Measurements from ENCODE around the gene CHD9NB.

CHD9NB gene

DNA sequence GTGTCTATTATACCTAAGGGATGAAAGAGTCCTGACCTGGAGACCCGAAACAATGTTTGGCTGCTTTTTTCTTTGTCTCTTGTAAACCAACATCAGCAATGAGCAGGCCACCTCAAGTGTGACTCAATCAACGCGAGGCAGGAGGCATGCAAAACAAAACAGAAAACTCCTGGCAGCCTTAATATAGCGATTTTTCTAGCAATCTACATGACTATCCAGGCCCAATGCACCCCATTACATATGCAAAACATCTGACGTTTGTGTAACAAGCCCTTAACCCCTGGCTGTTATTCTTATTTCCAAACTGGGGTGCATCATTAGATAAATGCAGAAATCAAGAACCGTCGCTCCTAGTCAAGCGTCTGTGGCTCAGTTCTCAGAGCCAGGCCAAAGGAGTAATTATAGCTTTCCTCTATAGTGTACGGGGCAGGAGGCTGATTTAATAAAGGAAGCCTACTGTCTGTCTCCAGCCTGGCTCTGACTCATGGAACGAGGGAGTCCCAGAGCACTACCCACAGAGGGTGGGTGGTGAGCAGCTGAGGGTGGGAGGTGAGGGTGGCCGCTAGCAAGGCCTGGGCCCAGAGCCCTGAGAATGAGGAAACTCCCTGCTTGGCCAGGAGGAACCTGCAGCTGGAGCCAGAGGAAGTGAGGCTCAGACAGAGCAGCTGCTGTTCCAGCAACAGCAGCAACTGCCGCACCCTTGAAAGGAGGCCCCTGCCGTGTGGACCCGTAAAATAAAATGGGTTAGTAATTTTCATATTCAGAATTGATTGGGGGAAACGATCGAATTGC, 46.0 kb upstream of the CHD9NB start:
- H2BK120ac ChIP-seq (ENCODE audit: insufficient read depth, low read length, poor library complexity) = peak overlapping the region; percentile 59
- H3K4me1 ChIP-seq (ENCODE audit: control insufficient read depth in 1 of 2, insufficient read depth in 2 of 2, low read length in 2 of 2) = peaks cover 12 to 19% of the 10 kb centered on the region in 2 experiments
- H3K27me3 ChIP-seq (ENCODE audit: insufficient read depth, low read length) = no peaks in the 10 kb centered on the region
- H4K8ac ChIP-seq (ENCODE audit: low read depth, low read length) = peak overlapping the region; percentile 57
- peak overlapping the region; percentile 38 for H4K91ac ChIP-seq (ENCODE audit: low read depth, low read length)
- peak overlapping the region; percentile 20 for H2BK12ac ChIP-seq (ENCODE audit: low read length)
- H3K27ac ChIP-seq (ENCODE audit: low read depth, low read length) = peak overlapping the region; percentile 95
- no peak overlapping the region for H2AFZ ChIP-seq (ENCODE audit: insufficient read depth, low read length, poor library complexity)
- peak overlapping the region; percentile 16 for H3K9ac ChIP-seq (ENCODE audit: low read length)
- DNase-seq = peak; percentile 66 to 85
- H2BK5ac ChIP-seq (ENCODE audit: low read depth, low read length, poor library complexity) = peak overlapping the region; percentile 53
- no CpG with 5 or more reads among the region's 16 CpGs for WGBS (ENCODE audit: extremely low coverage, insufficient coverage, insufficient read length)
- H3K9me3 ChIP-seq (ENCODE audit: insufficient read depth, low read depth, low read length) = no peaks in the 10 kb centered on the region
- no peak overlapping the region for H4K12ac ChIP-seq (ENCODE audit: low read depth, low read length)
- peaks cover 16% of the 10 kb centered on the region for H3K79me1 ChIP-seq (ENCODE audit: low read length)
- no peak overlapping the region for H2AK5ac ChIP-seq (ENCODE audit: low read length)
- peaks cover 2% of the 10 kb centered on the region for H3K79me2 ChIP-seq (ENCODE audit: control insufficient read depth, insufficient read depth, low read length, poor library complexity)
- no peak overlapping the region for H3K4me3 ChIP-seq (ENCODE audit: low read depth, low read length)
- H3K4me2 ChIP-seq (ENCODE audit: low read length) = peak overlapping the region; percentile 56
- no peak overlapping the region for H3K23ac ChIP-seq (ENCODE audit: low read length)
- H3K18ac ChIP-seq (ENCODE audit: low read length) = peak overlapping the region; percentile 21
- H3K4ac ChIP-seq (ENCODE audit: low read depth, low read length) = no peak overlapping the region
- peak overlapping the region; percentile 16 for H3K14ac ChIP-seq (ENCODE audit: low read length)
- H3K36me3 ChIP-seq (ENCODE audit: control insufficient read depth in 1 of 2, insufficient read depth in 2 of 2, low read length in 2 of 2) = no peaks in the 10 kb centered on the region

DNA sequence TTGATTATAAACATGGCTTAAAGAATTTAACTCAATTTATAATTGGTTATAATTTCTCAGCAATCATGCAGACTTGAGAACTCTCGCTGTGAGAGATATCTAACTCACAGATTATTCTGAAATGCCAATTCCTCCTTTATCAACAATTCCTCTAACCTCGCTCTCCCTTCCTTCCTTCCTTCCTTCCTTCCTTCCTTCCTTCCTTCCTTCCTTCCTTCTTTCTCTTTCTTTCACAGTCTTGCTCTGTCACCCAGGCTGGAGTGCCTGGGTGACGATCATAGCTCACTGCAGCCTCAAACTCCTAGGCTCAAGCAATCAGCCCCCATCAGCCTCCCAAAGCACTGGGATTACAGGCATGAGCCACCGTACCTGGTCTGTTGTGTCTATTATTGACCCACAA, 44.5 kb upstream of the CHD9NB start:
- no peak for DNase-seq
- H4K8ac ChIP-seq (ENCODE audit: low read depth, low read length) = no peak overlapping the region
- H2AK5ac ChIP-seq (ENCODE audit: low read length) = peak overlapping the region; percentile 75
- 100% methylated on average over 1 of the region's 4 CpGs for WGBS (ENCODE audit: extremely low coverage, insufficient coverage, insufficient read length)
- no peaks in the 10 kb centered on the region for H3K27me3 ChIP-seq (ENCODE audit: insufficient read depth, low read length)
- no peaks in the 10 kb centered on the region for H3K9me3 ChIP-seq (ENCODE audit: insufficient read depth, low read depth, low read length)
- H3K79me1 ChIP-seq (ENCODE audit: low read length) = peaks cover 17% of the 10 kb centered on the region
- no peak overlapping the region for H2BK5ac ChIP-seq (ENCODE audit: low read depth, low read length, poor library complexity)
- no peak overlapping the region for H3K4me3 ChIP-seq (ENCODE audit: low read depth, low read length)
- H4K12ac ChIP-seq (ENCODE audit: low read depth, low read length) = no peak overlapping the region
- H3K18ac ChIP-seq (ENCODE audit: low read length) = no peak overlapping the region
- no peaks in the 10 kb centered on the region for H3K36me3 ChIP-seq (ENCODE audit: control insufficient read depth in 1 of 2, insufficient read depth in 2 of 2, low read length in 2 of 2)
- H3K14ac ChIP-seq (ENCODE audit: low read length) = no peak overlapping the region
- no peak overlapping the region for H3K9ac ChIP-seq (ENCODE audit: low read length)
- peaks cover 12 to 18% of the 10 kb centered on the region in 2 experiments for H3K4me1 ChIP-seq (ENCODE audit: control insufficient read depth in 1 of 2, insufficient read depth in 2 of 2, low read length in 2 of 2)
- peaks cover 2% of the 10 kb centered on the region for H3K79me2 ChIP-seq (ENCODE audit: control insufficient read depth, insufficient read depth, low read length, poor library complexity)
- H3K27ac ChIP-seq (ENCODE audit: low read depth, low read length) = no peak overlapping the region
- H4K91ac ChIP-seq (ENCODE audit: low read depth, low read length) = no peak overlapping the region
- no peak overlapping the region for H3K4me2 ChIP-seq (ENCODE audit: low read length)
- no peak overlapping the region for H3K23ac ChIP-seq (ENCODE audit: low read length)
- no peak overlapping the region for H2BK120ac ChIP-seq (ENCODE audit: insufficient read depth, low read length, poor library complexity)
- peak overlapping the region; percentile 77 for H2BK12ac ChIP-seq (ENCODE audit: low read length)
- H3K4ac ChIP-seq (ENCODE audit: low read depth, low read length) = no peak overlapping the region
- no peak overlapping the region for H2AFZ ChIP-seq (ENCODE audit: insufficient read depth, low read length, poor library complexity)

- Histone ChIP-seq H2BK12ac (ENCODE audit: low read length) (peak overlapping the region; percentile 32), H2AFZ (ENCODE audit: insufficient read depth, low read length, poor library complexity) (no peak overlapping the region), H3K14ac (ENCODE audit: low read length) (no peak overlapping the region), H4K8ac (ENCODE audit: low read depth, low read length) (no peak overlapping the region), H2BK5ac (ENCODE audit: low read depth, low read length, poor library complexity) (no peak overlapping the region), H3K4me1 (ENCODE audit: control insufficient read depth in 1 of 2, insufficient read depth in 2 of 2, low read length in 2 of 2) (peaks cover 18 to 22% of the 10 kb centered on the region in 2 experiments), H3K27me3 (ENCODE audit: insufficient read depth, low read length) (no peaks in the 10 kb centered on the region), H3K23ac (ENCODE audit: low read length) (no peak overlapping the region), H2BK120ac (ENCODE audit: insufficient read depth, low read length, poor library complexity) (no peak overlapping the region), H3K79me1 (ENCODE audit: low read length) (peaks cover 20% of the 10 kb centered on the region), H3K4me3 (ENCODE audit: low read depth, low read length) (no peak overlapping the region), H2AK5ac (ENCODE audit: low read length) (peak overlapping the region; percentile 12), H3K18ac (ENCODE audit: low read length) (peak overlapping the region; percentile 25), H3K79me2 (ENCODE audit: control insufficient read depth, insufficient read depth, low read length, poor library complexity) (peaks cover 2% of the 10 kb centered on the region), H4K12ac (ENCODE audit: low read depth, low read length) (no peak overlapping the region), H3K4me2 (ENCODE audit: low read length) (no peak overlapping the region), H3K27ac (ENCODE audit: low read depth, low read length) (no peak overlapping the region), H3K4ac (ENCODE audit: low read depth, low read length) (no peak overlapping the region), H4K91ac (ENCODE audit: low read depth, low read length) (peak overlapping the region; percentile 39), H3K9me3 (ENCODE audit: insufficient read depth, low read depth, low read length) (no peaks in the 10 kb centered on the region), H3K9ac (ENCODE audit: low read length) (no peak overlapping the region), H3K36me3 (ENCODE audit: control insufficient read depth in 1 of 2, insufficient read depth in 2 of 2, low read length in 2 of 2) (no peaks in the 10 kb centered on the region)
- no peak for DNase-seq
- no CpG with 5 or more reads among the region's 10 CpGs for WGBS (ENCODE audit: extremely low coverage, insufficient coverage, insufficient read length)
Observed at GRCh38 chr16:53094013-53094630, 41.4 kb upstream of the CHD9NB start.

GRCh38 chr16:53093162-53093744, 40.6 kb upstream of the CHD9NB start:
- H2BK5ac ChIP-seq (ENCODE audit: low read depth, low read length, poor library complexity) = no peak overlapping the region

More at GRCh38 chr16:53093162-53093744, 40.6 kb upstream of the CHD9NB start:
- Histone ChIP-seq H2BK120ac (ENCODE audit: insufficient read depth, low read length, poor library complexity) (no peak overlapping the region), H3K4me1 (ENCODE audit: control insufficient read depth in 1 of 2, insufficient read depth in 2 of 2, low read length in 2 of 2) (peaks cover 15 to 18% of the 10 kb centered on the region in 2 experiments), H3K79me2 (ENCODE audit: control insufficient read depth, insufficient read depth, low read length, poor library complexity) (peaks cover 2% of the 10 kb centered on the region), H3K4me3 (ENCODE audit: low read depth, low read length) (no peak overlapping the region), H3K14ac (ENCODE audit: low read length) (no peak overlapping the region), H3K4ac (ENCODE audit: low read depth, low read length) (no peak overlapping the region), H3K79me1 (ENCODE audit: low read length) (peaks cover 12% of the 10 kb centered on the region), H3K9me3 (ENCODE audit: insufficient read depth, low read depth, low read length) (no peaks in the 10 kb centered on the region), H4K8ac (ENCODE audit: low read depth, low read length) (no peak overlapping the region), H2AFZ (ENCODE audit: insufficient read depth, low read length, poor library complexity) (no peak overlapping the region), H3K27me3 (ENCODE audit: insufficient read depth, low read length) (no peaks in the 10 kb centered on the region), H4K12ac (ENCODE audit: low read depth, low read length) (no peak overlapping the region), H3K23ac (ENCODE audit: low read length) (no peak overlapping the region), H3K4me2 (ENCODE audit: low read length) (no peak overlapping the region), H3K9ac (ENCODE audit: low read length) (no peak overlapping the region), H3K27ac (ENCODE audit: low read depth, low read length) (no peak overlapping the region), H4K91ac (ENCODE audit: low read depth, low read length) (no peak overlapping the region), H2BK12ac (ENCODE audit: low read length) (no peak overlapping the region), H3K36me3 (ENCODE audit: control insufficient read depth in 1 of 2, insufficient read depth in 2 of 2, low read length in 2 of 2) (no peaks in the 10 kb centered on the region), H3K18ac (ENCODE audit: low read length) (no peak overlapping the region), H2AK5ac (ENCODE audit: low read length) (no peak overlapping the region)
- no peak for DNase-seq
- no CpG with 5 or more reads among the region's 5 CpGs for whole genome bisulfite sequencing (ENCODE audit: extremely low coverage, insufficient coverage, insufficient read length)
